Neural progenitor cell (in vitro differentiated cells): ENCODE data around the gene MAGI2.

ENCODE experiments used
- EZH2phosphoT487 ChIP-seq: fragments of 200-600 bp; sonication (generic); IDR thresholded peaks from 2 replicates; pipeline ENCODE4 v1.6.1; 2017; ENCODE audit warnings: antibody characterized with exemption
- TF ChIP-seq, protein P1 (sequence below): fragments of 200-600 bp; sonication (generic); IDR thresholded peaks from 2 replicates; pipeline ENCODE4 v1.5.1; 2017; ENCODE audit warnings: antibody characterized with exemption, mild to moderate bottlenecking

DNA sequence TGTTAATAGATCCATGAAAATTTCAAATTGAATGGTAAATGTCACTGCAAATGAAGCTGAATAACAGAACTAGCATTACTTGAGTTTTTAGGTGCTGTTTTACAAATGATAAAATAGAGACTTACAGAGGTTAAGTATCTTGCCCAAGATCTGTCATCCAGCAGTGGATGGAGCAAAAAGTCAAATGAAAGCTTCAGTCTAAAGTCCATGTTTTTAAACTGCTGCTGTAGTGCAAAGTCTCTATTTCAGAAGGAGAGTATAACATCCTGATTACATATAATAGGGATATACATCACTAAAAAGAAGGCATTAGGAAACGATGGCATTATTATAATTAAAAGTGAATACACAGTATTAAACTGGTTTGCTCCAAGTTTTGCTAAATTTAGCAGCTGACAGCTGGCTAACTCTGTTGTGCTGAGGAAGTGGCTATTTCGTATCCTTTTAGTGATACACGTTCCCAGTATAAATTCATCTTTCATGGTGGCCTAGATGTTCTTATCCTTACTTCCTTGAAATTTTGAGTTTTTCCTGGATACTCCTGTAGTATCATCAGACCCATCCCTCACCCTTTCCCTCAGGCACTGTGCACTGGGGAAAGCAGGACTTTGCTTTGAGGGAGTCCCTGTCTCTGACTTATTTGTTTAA is 603.2 kb downstream of the MAGI2 start:
- TF ChIP-seq, protein P1, sequence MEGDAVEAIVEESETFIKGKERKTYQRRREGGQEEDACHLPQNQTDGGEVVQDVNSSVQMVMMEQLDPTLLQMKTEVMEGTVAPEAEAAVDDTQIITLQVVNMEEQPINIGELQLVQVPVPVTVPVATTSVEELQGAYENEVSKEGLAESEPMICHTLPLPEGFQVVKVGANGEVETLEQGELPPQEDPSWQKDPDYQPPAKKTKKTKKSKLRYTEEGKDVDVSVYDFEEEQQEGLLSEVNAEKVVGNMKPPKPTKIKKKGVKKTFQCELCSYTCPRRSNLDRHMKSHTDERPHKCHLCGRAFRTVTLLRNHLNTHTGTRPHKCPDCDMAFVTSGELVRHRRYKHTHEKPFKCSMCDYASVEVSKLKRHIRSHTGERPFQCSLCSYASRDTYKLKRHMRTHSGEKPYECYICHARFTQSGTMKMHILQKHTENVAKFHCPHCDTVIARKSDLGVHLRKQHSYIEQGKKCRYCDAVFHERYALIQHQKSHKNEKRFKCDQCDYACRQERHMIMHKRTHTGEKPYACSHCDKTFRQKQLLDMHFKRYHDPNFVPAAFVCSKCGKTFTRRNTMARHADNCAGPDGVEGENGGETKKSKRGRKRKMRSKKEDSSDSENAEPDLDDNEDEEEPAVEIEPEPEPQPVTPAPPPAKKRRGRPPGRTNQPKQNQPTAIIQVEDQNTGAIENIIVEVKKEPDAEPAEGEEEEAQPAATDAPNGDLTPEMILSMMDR: no peak
- TF ChIP-seq EZH2phosphoT487: no peak
